Pulmonary artery endothelial cell (primary cell): Measurements from ENCODE around the gene PDGFB. TPM values are rescaled to one million over a fixed set of nuclear protein-coding genes. Genes with fewer than 3 reads are reported as not detected.

Source experiments
- DNase-seq: peaks from one replicate; pipeline ENCODE4 v3.0.0-alpha.2; 2011; ENCODE audit warnings: low read depth, low spot score
- total RNA-seq: library from RNA; depleted of rRNA; stranded (reverse); fragments of >200 nt; gene quantifications from 2 replicates; pipeline ENCODE4 v1.2.3, GENCODE V29; 2014

PDGFB gene
- total RNA-seq: 53.3 and 69.0 TPM in 2 replicates

- peak; percentile 52 for DNase-seq
These were observed at the start of gene PDGFB for GRCh38 chr22:39244496-39245129. Gene PDGFB (minus strand): TSS chr22:39244982. CDS start chr22:39243963, 1,019 bp downstream.

DNA sequence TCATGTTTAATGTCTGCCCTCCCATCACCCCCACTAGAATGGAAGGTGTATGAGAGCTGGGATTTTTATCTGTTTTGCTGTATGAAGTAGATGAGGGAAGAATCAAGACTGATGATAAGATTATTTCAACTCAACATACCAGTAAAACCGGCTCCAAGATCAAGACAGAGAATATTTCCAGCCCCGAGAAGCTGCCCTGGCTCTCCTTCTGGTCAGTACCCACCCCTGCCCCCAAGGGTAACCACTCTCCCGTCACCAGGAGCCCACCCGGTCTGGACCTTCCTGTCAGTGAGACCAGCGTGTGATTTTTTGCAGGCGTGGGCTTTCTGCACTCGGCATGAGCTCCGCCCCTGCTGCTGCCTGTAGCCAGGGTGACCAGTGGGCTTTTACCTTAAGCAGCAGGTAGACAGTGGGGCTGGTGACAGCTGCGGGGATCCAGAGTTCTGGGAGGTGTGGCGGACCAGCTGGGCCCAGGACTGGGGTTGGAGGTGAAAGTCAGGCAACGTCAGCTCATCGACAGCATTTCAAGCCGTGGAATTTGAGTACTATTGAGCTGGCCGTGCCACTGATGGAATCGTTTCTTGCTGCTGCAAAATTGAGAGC lies 49.1 kb upstream of the PDGFB start:
- no peak for DNase-seq

- DNase-seq: peak; percentile 88
These were observed 47.8 kb upstream of the PDGFB start for GRCh38 chr22:39292561-39293074.

DNA sequence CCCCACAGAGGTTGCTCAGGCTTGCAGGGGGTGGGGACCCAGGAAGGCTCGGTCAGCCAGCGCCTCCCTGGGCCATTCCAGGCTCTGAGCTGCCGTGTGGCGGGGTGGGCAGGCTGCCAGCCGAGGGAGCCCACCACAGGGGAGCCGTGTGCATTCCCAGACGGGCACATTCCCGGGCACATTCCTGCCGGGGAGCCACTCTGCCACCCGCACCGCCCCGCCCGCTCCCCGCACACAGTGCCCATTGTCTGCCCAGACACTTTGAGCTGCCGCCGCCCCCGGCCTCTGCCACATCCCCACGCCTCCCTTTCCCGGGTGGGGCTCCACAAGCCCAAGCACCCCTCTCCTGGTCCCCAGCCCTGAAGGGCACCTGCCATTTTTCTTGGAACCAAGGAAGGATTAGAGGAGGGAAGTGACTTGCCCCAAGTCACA lies 47.3 kb upstream of the PDGFB start:
- DNase-seq: no peak

GRCh38 chr22:39291523-39291922 lies 46.7 kb upstream of the PDGFB start:
- no peak for DNase-seq

- no peak for DNase-seq
These were observed 46.0 kb upstream of the PDGFB start for GRCh38 chr22:39290724-39291161.

- DNase-seq: no peak
These were observed 45.4 kb upstream of the PDGFB start for GRCh38 chr22:39289975-39290720.

DNA sequence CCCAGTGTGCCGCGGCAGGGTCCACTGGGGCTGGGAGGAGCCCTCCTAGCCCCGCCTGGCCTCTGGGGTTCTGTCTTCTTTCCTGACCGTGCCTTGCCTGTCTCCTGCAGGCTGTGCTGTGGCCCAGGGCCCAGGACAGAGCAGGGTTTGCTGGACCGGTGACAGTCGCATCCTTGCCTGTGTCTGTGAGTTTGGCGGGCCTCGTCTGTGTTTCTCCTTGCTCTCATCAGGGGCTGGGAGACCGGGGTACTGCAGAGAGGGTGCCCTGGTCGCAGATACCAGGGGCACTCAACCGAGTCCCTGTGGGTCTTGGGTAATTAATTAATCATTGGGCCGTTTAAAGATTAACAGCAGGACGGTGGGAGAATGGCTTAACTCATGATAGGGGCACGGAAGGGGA lies 44.8 kb upstream of the PDGFB start:
- no peak for DNase-seq

DNA sequence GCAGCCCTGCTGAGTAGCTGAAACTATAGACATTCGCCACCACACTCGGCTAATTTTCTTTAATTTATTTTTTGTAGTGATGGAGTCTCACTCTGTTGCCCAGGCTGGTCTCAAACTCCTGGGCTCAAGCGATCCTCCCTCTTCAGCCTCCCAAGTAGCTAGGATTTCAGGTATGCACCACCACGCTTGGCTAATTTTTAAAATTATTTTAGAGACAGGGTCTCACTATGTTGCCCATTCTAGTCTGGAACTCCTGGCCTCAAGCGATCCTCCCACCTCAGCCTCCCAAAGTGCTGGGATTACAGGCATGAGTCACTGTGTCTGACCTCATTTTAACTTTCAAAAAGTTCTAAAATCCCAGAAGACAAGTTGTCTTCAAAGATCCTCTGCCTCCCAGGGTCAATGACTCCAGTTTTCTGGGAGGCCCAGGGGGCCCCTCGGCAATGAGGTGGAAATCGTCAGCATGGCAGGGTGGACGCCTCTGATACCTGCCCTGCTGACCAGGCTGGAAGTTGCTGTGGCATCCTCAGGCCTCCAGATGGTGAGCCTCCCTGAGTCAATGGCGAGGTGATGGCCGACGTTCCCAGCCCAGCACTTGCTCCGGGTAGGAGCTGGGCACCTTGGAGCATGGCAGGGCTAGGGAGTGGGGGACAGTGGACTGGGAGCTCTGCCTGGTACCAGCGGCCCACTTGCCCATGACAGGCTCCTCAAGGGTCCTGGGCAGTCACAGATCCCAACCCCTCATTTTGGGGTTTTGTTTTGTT lies 43.5 kb upstream of the PDGFB start:
- no peak for DNase-seq

DNA sequence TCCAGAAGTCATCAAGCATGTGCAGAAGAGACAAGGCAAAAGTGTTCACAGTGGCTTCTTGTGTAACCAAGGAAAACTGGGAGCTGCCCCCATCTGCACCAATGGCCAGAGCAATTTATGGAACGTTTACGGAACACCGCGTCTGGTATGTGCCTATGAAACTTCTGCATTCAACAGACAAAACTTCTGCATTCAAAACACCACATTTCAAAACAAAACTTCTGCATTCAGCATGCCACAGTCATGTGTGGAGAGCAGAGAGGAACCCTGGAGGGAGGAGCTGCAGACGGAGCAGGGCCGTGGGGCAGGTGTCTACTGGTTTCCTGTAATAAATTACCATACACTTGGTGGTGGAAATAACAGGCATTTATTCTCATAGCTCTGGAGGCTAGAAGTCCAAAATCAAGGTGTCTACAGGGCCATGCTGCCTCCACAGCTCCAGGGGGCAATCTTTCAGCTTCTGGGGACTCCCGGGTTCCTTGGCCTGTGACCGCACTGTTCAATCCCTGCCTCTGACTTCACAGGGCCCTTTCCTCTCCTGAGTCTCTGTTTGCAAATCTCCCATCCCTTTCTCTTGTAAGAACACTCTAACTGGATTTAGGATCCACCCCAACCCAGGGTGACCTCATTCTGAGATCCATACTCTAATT lies 42.4 kb upstream of the PDGFB start:
- no peak for DNase-seq

DNA sequence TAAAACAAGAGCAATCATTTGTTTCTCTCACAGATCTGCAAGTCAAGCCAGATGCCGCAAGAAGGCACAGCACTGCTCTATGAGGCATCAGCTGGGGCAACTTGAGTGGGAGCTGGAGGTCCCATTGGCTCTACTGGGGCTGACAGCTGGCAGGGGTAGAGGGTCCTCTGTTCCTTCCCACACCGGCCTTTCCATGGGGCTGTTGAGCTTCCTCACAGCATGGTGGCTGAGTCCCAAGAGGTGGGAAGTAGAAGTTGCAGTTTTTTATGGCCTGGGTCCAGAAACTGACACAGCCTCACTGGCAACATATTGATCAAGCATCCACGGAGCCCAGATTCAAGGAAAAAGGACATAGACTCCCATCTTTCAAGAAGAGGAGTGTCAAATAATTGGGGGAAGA lies 40.2 kb upstream of the PDGFB start:
- no peak for DNase-seq

- no peak for DNase-seq
These were observed 39.6 kb upstream of the PDGFB start for GRCh38 chr22:39284142-39284980.

DNA sequence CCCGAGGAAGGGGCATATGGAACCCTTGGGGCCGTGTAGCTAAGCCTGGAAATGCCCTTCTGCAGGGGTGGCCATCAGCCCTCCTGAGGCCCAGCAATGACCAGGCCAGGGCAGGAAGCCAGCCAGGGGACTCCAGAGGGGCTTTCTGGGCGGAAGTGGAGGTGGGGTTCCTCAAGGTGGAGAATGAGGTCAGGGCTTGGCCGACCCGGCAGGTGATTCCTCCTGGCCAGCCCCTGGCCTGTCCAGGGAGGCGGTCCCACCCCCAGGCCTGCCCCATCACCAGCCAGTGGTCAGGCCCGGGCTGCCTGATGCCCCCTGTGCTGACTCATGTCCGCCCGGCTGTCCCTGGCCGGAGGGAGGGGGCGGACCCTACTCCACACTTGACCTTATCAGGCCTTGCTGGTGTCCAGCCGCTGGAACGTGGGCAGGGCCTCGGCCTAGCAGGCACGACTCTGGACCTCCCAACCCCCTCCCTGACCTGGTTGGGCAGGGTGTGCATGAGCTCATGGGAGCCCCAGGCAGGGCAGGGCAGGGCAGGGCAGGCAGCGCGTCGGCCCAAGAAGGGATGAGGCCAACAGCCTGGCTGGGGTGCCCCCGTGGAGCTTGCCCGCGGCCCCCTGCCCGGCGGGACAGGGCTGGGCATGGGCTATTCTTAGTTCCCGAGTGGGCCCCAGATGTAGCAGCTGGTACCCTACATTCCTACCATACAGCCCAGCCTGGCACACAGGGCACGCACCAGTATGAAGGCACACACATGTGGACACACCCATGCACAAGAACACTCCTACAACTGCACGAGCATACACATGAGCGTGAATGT lies 38.8 kb upstream of the PDGFB start:
- DNase-seq: peak; percentile 81

GRCh38 chr22:39282645-39283321 lies 38.0 kb upstream of the PDGFB start:
- DNase-seq: peak; percentile 71

DNA sequence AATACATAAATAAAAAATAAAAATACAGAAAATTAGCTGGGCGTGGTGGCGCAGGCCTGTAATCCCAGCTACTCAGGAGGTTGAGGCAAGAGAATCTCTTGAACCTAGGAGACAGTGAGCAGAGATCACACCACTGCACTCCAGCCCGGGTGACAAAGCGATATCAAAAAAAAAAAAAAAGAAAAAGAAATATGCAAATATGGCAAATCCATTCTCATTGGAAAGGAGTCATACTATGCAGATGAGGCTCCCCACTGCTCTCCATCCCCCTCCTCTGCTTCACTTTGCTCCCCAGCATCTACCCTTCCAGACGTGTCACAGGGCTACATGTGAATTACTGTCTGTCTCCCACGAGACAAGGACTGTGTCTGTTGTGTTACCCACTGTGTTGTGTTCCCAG lies 36.3 kb upstream of the PDGFB start:
- DNase-seq: no peak

DNA sequence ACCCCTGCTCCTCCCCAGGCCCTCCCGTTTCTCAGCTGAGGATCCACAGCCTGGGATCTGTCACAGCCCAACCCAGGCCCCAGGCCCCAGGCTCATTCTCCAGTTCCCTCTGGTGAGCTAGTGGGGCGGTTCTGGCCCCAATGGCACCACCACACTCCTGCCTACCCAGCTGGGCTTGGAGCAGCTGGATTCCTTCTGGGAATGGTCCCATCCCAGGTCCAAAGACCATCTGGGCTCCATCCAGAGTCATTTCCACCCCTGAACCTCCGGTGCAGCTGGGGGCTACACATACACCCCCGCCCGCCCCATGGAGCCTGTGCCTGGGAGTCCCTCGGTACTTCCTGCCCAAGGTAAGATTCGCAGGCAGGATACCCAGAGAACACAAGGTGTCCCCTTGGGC lies 35.5 kb upstream of the PDGFB start:
- DNase-seq: no peak

DNA sequence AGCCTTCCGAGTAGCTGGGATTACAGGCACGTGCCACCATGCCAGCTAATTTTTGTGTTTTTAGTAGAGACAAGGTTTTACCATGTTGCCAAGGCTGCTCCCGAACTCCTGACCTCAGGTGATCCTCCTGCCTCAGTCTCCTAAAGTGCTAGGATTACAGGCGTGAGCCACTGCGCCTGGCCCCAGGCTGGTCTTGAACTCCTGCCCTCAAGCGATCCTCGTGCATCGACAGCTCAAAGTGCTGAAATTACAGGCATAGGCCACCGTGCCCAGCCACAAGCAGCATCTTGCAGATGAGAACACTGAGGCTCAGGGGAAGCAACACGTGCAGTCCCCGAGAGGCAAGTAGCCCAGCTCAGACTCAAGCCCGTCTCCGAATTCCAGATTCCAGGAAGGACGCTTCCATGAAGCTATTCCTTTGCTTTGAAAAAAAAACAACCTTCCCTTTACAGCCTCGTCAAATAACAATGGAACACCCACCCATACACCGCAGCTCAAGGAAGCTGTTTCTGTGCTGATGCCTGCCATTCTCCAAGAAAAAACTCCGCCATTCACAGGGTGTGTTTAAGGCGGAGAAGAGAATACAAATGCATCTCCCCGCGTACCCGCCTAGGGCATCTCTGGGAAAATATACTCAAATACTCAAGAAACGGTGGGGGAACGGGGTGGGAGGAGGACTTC lies 34.5 kb upstream of the PDGFB start:
- no peak for DNase-seq

GRCh38 chr22:39278040-39278439 lies 33.3 kb upstream of the PDGFB start:
- DNase-seq: no peak
